WTC11 (cell line): ENCODE measurements around the gene TAOK3. TPM values are rescaled to one million over a fixed set of nuclear protein-coding genes. Genes with fewer than 3 reads are reported as not detected.

ENCODE experiments used
- ATAC-seq: fragments of 200-7000 bp; cut with Tn5 transposase; 2 replicates; pipeline ENCODE4 v1.10.0; 2021; ENCODE audit warnings: mild to moderate bottlenecking, moderate library complexity
- CTCF ChIA-PET: fragments of 300-600 bp; sonication (Branson Sonifier 250); formaldehyde crosslinking; loops from one replicate; lab custom pipeline; 2021; ENCODE audit warnings: antibody characterized with exemption; lab: Charles Lee
- POLR2A ChIA-PET: fragments of 350-600 bp; sonication (Branson Sonifier 250); formaldehyde crosslinking; loops from one replicate; lab custom pipeline; 2021; ENCODE audit warnings: antibody characterized with exemption; lab: Charles Lee
- DNase-seq: peaks from one replicate; pipeline ENCODE4 v3.0.0; 2021; ENCODE audit warnings: low spot score
- H3K27ac Mint-ChIP-seq: 2 replicates; pipeline ENCODE4 v1.8.0; 2021; ENCODE audit warnings: mixed read lengths
- H3K27me3 Mint-ChIP-seq: 2 replicates; pipeline ENCODE4 v1.8.0; 2021; ENCODE audit warnings: low read depth, mild to moderate bottlenecking, moderate library complexity, mixed read lengths
- H3K36me3 Mint-ChIP-seq: 2 replicates; pipeline ENCODE4 v1.8.0; 2021; ENCODE audit warnings: mixed read lengths
- H3K4me1 Mint-ChIP-seq: 2 replicates; pipeline ENCODE4 v1.8.0; 2022; ENCODE audit warnings: mixed read lengths
- H3K4me3 Mint-ChIP-seq: 2 replicates; pipeline ENCODE4 v1.8.0; 2021; ENCODE audit warnings: mild to moderate bottlenecking, moderate library complexity, mixed read lengths
- H3K9me3 Mint-ChIP-seq: 2 replicates; pipeline ENCODE4 v1.8.0; 2021; ENCODE audit warnings: mixed read lengths
- ATF1 ChIP-seq: sonication (generic); formaldehyde crosslinking; IDR thresholded peaks from 2 replicates; pipeline ENCODE4 v1.8.1; 2023; ENCODE audit warnings: mild to moderate bottlenecking, moderate library complexity, missing genetic modification reagents
- ATF6 ChIP-seq: sonication (generic); formaldehyde crosslinking; IDR thresholded peaks from 2 replicates; pipeline ENCODE4 v1.8.1; 2023; ENCODE audit warnings: mild to moderate bottlenecking, missing genetic modification reagents
- CREB1 ChIP-seq: sonication (generic); formaldehyde crosslinking; IDR thresholded peaks from 2 replicates; pipeline ENCODE4 v1.8.0; 2023; ENCODE audit warnings: mild to moderate bottlenecking, missing genetic modification reagents
- FOXK1 ChIP-seq: sonication (generic); formaldehyde crosslinking; IDR thresholded peaks from 2 replicates; pipeline ENCODE4 v1.8.0; 2022; ENCODE audit warnings: mild to moderate bottlenecking, moderate library complexity, missing genetic modification reagents
- FOXP4 ChIP-seq: sonication (generic); formaldehyde crosslinking; IDR thresholded peaks from 2 replicates; pipeline ENCODE4 v1.8.0; 2022; ENCODE audit warnings: mild to moderate bottlenecking, missing genetic modification reagents
- GABPB1 ChIP-seq: sonication (generic); formaldehyde crosslinking; IDR thresholded peaks from 2 replicates; pipeline ENCODE4 v1.8.1; 2023; ENCODE audit warnings: mild to moderate bottlenecking, missing genetic modification reagents
- JUN ChIP-seq: sonication (generic); formaldehyde crosslinking; IDR thresholded peaks from 2 replicates; pipeline ENCODE4 v1.8.0; 2023; ENCODE audit warnings: mild to moderate bottlenecking, missing genetic modification reagents
- MXD4 ChIP-seq: fragments of 250-450 bp; sonication (Bioruptor Pico); IDR thresholded peaks from 2 replicates; pipeline ENCODE4 v1.8.0; 2021; ENCODE audit warnings: mild to moderate bottlenecking, moderate library complexity, borderline replicate concordance
- MYBL2 ChIP-seq: sonication (generic); formaldehyde crosslinking; IDR thresholded peaks from 2 replicates; pipeline ENCODE4 v1.8.1; 2023; ENCODE audit warnings: mild to moderate bottlenecking, moderate library complexity, missing genetic modification reagents
- NFE2L1 ChIP-seq: sonication (generic); formaldehyde crosslinking; IDR thresholded peaks from 2 replicates; pipeline ENCODE4 v1.8.1; 2023; ENCODE audit warnings: missing genetic modification reagents
- NR2C2 ChIP-seq: sonication (generic); formaldehyde crosslinking; IDR thresholded peaks from 2 replicates; pipeline ENCODE4 v1.8.0; 2022; ENCODE audit warnings: mild to moderate bottlenecking, missing genetic modification reagents
- RELA ChIP-seq: sonication (generic); formaldehyde crosslinking; IDR thresholded peaks from 2 replicates; pipeline ENCODE4 v1.8.1; 2022; ENCODE audit warnings: missing genetic modification reagents, mild to moderate bottlenecking, borderline replicate concordance
- SMAD3 ChIP-seq: sonication (generic); formaldehyde crosslinking; IDR thresholded peaks from 2 replicates; pipeline ENCODE4 v1.8.0; 2022; ENCODE audit warnings: missing genetic modification reagents, mild to moderate bottlenecking, borderline replicate concordance
- ZBTB43 ChIP-seq: sonication (generic); formaldehyde crosslinking; IDR thresholded peaks from 2 replicates; pipeline ENCODE4 v1.8.1; 2023; ENCODE audit warnings: mild to moderate bottlenecking, missing genetic modification reagents
- ZMAT4 ChIP-seq: fragments of 250-450 bp; sonication (Bioruptor Pico); IDR thresholded peaks from 2 replicates; pipeline ENCODE4 v1.9.0; 2021; ENCODE audit warnings: mild to moderate bottlenecking
- ZNF416 ChIP-seq: fragments of 250-450 bp; sonication (Bioruptor Pico); IDR thresholded peaks from 2 replicates; pipeline ENCODE4 v1.9.0; 2021; ENCODE audit warnings: mild to moderate bottlenecking, inconsistent platforms
- ZNF671 ChIP-seq: fragments of 250-450 bp; sonication (Bioruptor Pico); IDR thresholded peaks from 2 replicates; pipeline ENCODE4 v1.8.0; 2021; ENCODE audit warnings: mild to moderate bottlenecking
- total RNA-seq: library from RNA; stranded (reverse); gene quantifications from 3 replicates; pipeline ENCODE4 v1.2.3, GENCODE V29; 2021
- TF ChIP-seq, protein P1 (sequence below): fragments of 250-450 bp; sonication (Bioruptor Pico); IDR thresholded peaks from 2 replicates; pipeline ENCODE4 v1.9.0; 2021; ENCODE audit warnings: moderate library complexity, mild to moderate bottlenecking, inconsistent platforms, borderline replicate concordance
- TF ChIP-seq, protein P2 (sequence below): fragments of 250-450 bp; sonication (Bioruptor Pico); IDR thresholded peaks from 2 replicates; pipeline ENCODE4 v1.9.0; 2021; ENCODE audit warnings: mild to moderate bottlenecking, borderline replicate concordance

The TAOK3 gene
- total RNA-seq, 1 experiment from 2014 or later: 13.0 TPM

GRCh38 chr12:118374909-118375308 is 2.2 kb upstream of the TAOK3 start:
- Mint-ChIP-seq H3K4me1 (peaks cover 48% of the 10 kb centered on the region), H3K4me3 (peak overlapping the region; percentile 89), H3K36me3 (peaks cover 3% of the 10 kb centered on the region), H3K27me3 (peaks cover 17% of the 10 kb centered on the region), H3K27ac (no peak overlapping the region), H3K9me3 (no peaks in the 10 kb centered on the region)
- no peak for ATAC-seq
- POLR2A ChIA-PET: no interaction called here
- CTCF ChIA-PET: interaction anchor here (1.0 to 4.5 kb wide), 10 partner anchors 7 to 313 kb away, joined by 3 to 76 read pairs (median 18); no protein-coding TSS in a partner anchor
- DNase-seq: no peak
- no peak for TF ChIP-seq NR2C2 (CRISPR knock-in tag)
- TF ChIP-seq CREB1 (CRISPR knock-in tag): no peak
- TF ChIP-seq FOXK1 (CRISPR knock-in tag): no peak
- TF ChIP-seq ZNF416: no peak

DNA sequence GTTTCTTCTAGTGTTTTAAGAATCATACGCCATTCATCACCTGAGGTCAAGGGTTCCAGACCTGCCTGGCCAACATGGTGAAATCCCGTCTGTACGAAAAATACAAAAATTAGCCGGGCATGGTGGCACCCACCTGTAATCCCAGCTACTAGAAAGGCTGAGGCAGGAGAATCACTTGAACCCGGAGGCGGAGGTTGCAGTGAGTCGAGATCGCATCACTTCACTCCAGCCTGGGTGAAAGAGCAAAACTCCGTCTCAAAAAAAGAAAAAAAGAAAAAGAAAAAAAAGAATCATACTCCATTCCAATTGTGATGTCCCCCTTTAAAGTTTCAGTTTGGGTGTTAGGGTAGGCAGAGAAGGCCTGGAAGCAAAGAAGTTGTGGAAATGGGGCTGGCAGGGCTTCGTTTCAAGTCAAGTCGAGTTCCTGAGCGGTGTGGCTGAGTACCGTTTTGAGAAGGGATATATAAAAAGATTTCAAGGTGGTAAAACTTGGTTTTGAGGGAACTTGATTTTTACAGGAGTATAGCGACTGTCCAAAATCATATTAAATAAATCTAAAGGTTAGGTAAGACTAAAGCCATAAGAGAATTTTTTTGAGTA is 1.5 kb upstream of the TAOK3 start:
- peak overlapping the region; percentile 92 for H3K4me3 Mint-ChIP-seq
- H3K27ac Mint-ChIP-seq: no peak overlapping the region
- H3K36me3 Mint-ChIP-seq: no peaks in the 10 kb centered on the region; the same call in 1 of the 2 replicates
- no peak for TF ChIP-seq ATF1 (CRISPR knock-in tag)
- TF ChIP-seq ZMAT4 (CRISPR knock-in tag): no peak
- no peak for TF ChIP-seq ZBTB43 (CRISPR knock-in tag)
- TF ChIP-seq FOXK1 (CRISPR knock-in tag): no peak
- no peak for TF ChIP-seq RELA
- TF ChIP-seq, protein P1, sequence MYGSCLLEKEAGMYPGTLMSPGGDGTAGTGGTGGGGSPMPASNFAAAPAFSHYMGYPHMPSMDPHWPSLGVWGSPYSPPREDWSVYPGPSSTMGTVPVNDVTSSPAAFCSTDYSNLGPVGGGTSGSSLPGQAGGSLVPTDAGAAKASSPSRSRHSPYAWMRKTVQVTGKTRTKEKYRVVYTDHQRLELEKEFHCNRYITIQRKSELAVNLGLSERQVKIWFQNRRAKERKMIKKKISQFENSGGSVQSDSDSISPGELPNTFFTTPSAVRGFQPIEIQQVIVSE (CRISPR knock-in tag): no peak
- TF ChIP-seq JUN: no peak
- TF ChIP-seq GABPB1 (CRISPR knock-in tag): no peak
- no peak for TF ChIP-seq NFE2L1 (CRISPR knock-in tag)
- TF ChIP-seq SMAD3 (CRISPR knock-in tag): no peak
- TF ChIP-seq MYBL2 (CRISPR knock-in tag): no peak
- TF ChIP-seq MXD4: no peak
- TF ChIP-seq FOXP4 (CRISPR knock-in tag): no peak
- TF ChIP-seq ZNF671 (CRISPR knock-in tag): no peak
- no peak for TF ChIP-seq ATF6 (CRISPR knock-in tag)
- TF ChIP-seq, protein P2, sequence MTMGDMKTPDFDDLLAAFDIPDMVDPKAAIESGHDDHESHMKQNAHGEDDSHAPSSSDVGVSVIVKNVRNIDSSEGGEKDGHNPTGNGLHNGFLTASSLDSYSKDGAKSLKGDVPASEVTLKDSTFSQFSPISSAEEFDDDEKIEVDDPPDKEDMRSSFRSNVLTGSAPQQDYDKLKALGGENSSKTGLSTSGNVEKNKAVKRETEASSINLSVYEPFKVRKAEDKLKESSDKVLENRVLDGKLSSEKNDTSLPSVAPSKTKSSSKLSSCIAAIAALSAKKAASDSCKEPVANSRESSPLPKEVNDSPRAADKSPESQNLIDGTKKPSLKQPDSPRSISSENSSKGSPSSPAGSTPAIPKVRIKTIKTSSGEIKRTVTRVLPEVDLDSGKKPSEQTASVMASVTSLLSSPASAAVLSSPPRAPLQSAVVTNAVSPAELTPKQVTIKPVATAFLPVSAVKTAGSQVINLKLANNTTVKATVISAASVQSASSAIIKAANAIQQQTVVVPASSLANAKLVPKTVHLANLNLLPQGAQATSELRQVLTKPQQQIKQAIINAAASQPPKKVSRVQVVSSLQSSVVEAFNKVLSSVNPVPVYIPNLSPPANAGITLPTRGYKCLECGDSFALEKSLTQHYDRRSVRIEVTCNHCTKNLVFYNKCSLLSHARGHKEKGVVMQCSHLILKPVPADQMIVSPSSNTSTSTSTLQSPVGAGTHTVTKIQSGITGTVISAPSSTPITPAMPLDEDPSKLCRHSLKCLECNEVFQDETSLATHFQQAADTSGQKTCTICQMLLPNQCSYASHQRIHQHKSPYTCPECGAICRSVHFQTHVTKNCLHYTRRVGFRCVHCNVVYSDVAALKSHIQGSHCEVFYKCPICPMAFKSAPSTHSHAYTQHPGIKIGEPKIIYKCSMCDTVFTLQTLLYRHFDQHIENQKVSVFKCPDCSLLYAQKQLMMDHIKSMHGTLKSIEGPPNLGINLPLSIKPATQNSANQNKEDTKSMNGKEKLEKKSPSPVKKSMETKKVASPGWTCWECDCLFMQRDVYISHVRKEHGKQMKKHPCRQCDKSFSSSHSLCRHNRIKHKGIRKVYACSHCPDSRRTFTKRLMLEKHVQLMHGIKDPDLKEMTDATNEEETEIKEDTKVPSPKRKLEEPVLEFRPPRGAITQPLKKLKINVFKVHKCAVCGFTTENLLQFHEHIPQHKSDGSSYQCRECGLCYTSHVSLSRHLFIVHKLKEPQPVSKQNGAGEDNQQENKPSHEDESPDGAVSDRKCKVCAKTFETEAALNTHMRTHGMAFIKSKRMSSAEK (CRISPR knock-in tag): no peak
- DNase-seq: no peak
- no peaks in the 10 kb centered on the region for H3K9me3 Mint-ChIP-seq
- peaks cover 48% of the 10 kb centered on the region for H3K4me1 Mint-ChIP-seq
- H3K27me3 Mint-ChIP-seq: peaks cover 17% of the 10 kb centered on the region
- CTCF ChIA-PET: interaction anchor here (1.1 to 1.7 kb wide), 2 partner anchors 209 to 310 kb away, joined by 5 to 6 read pairs; no protein-coding TSS in a partner anchor
- POLR2A ChIA-PET: no interaction called here
- no peak for ATAC-seq
